Pancreas (tissue), 10 donors: ENCODE measurements around the gene PIGS. TPM values are rescaled to one million over a fixed set of nuclear protein-coding genes. Genes with fewer than 3 reads are reported as not detected.

Source experiments
- ATAC-seq, 4 donors: fragments of 200-7000 bp; cut with Tn5 transposase; one replicate each; pipeline versions ENCODE4 v1.8.0 to v1.9.1; 2020; ENCODE audit warnings: mild to moderate bottlenecking in 4 of 4, moderate library complexity in 4 of 4
- DNase-seq, 6 donors: peaks; one replicate each; pipeline ENCODE4 v3.0.0-alpha.2; 2020
- FAIRE-seq: peaks from 2 replicates; lab custom pipeline; 2012; peaks lifted over from hg19 to GRCh38; lab: Jason Lieb, UNC
- H3K27ac ChIP-seq, 4 donors: fragments of 200-600 bp; sonication (generic); 1 replicate in 3 of 4; 2 replicates in 1 of 4; pipeline versions ENCODE4 v1.5.0 to v1.8.0; 2020
- H3K27me3 ChIP-seq, 4 donors: fragments of 200-600 bp; one replicate each; pipeline ENCODE4 v1.8.0; 2021
- H3K36me3 ChIP-seq, 3 donors: fragments of 200-600 bp; sonication (generic) in 1 of 3; one replicate each; pipeline versions ENCODE4 v1.5.0 to v1.8.0; 2020 to 2021
- H3K4me1 ChIP-seq, 3 donors: fragments of 200-600 bp; one replicate each; pipeline ENCODE4 v1.8.0; 2021
- H3K4me3 ChIP-seq, 4 donors: fragments of 200-600 bp; sonication (generic) in 2 of 4; one replicate each; pipeline versions ENCODE4 v1.5.0 to v1.8.0; 2020 to 2021
- H3K9me3 ChIP-seq, 4 donors: fragments of 200-600 bp; one replicate each; pipeline ENCODE4 v1.8.0; 2021
- WGBS, 2 donors: extraction: QIAGEN DNeasy Blood & Tissue Kit; methylation state at CpG; one replicate each; pipeline ENCODE4 v1.1.7; 2013; 5-methylcytosine and 5-hydroxymethylcytosine counted together
- intact Hi-C, 3 donors: fragments of 100-400 bp; cut with DNase I; formaldehyde crosslinking; loops; one replicate each; pipeline versions ENCODE4 v1.11.1 to v1.14.2; 2022
- polyA plus RNA-seq, 2 donors: library from polyadenylated mRNA; stranded (reverse); fragments of 200-250 nt; gene quantifications; one replicate each; pipeline ENCODE4 v1.2.3, GENCODE V29; 2013
- total RNA-seq, 6 donors: library from RNA; stranded (reverse); fragmentation: NEBNext Ultra II Directional in 4 of 6; extraction: Animal tissue kit (Norgen Biotek cat#: 25700) in 4 of 6; gene quantifications; one replicate each; pipeline versions ENCODE4 v1.2.1 to v1.2.4, GENCODE V29; 2021 to 2023
- TF ChIP-seq, protein P1 (sequence below), 4 donors: fragments of 200-600 bp; sonication (generic) in 3 of 4; IDR thresholded peaks; one replicate each; pipeline versions ENCODE4 v1.5.0 to v1.8.0; 2021; ENCODE audit warnings: antibody characterized with exemption in 4 of 4
- donor health status: healthy with polysubstance abuse.
- donor health status: DM: no; HTN: no; CAD: no; lungs with moderate emphysema.
- donor health status: DM: no; HTN: no; CAD: no.
- donor health status: control.
- donor health status: control.
- donor health status: Bipolar disorder and iron deficiency.
- donor health status: DM: yes; HTN: yes; CAD: no.
- donor health status: DM: no; HTN: no; CAD: no.
- donor health status: DM: no; HTN: no; CAD: no.
- donor health status: DM: yes; HTN: yes; CAD: no.

The PIGS gene
- total and polyA plus RNA-seq, 8 donors: 9.2 to 26.5 (median 15.9) TPM

DNA sequence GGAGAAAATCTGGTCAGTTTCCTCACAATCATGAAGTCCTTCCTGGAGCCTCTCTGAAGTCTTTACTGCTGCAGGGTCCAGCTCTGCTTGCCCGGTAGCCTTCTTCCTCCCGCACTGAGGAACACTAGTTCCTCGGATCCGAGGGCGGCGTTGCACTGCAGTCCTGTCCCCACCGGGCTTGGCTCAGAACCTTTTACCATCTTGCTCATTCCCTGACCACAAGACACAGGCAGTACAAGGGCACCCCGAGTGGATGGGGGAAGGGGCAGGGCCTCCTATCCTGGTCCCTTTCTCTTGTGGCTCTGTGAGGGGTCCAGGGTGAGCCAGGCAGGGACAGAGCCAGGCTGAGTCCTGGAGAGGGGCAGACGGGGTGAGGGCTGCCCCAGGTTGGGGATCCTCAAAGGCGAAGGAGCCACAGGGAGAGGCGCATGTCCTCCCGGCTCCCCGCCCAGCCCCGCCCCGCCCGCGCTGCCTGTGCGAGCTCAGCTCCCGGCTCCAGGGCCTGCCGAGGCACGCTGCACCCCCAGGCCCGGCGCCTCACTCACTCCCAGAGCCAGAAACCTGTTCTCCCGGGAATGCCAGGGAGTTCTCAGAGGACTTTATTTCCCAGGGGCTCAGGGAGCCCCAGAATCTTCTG, 63.6 kb downstream of the PIGS start:
- DNase-seq (no peak), FAIRE-seq (no peak), ATAC-seq (no peak)
- Histone ChIP-seq H3K27me3 (no peaks in the 10 kb centered on the region), H3K9me3 (no peaks in the 10 kb centered on the region), H3K36me3 (no peaks in the 10 kb centered on the region), H3K4me1 (no peaks in the 10 kb centered on the region), H3K4me3 (no peak overlapping the region), H3K27ac (no peak overlapping the region)
- intact Hi-C loops: no loop called here
- TF ChIP-seq, protein P1, sequence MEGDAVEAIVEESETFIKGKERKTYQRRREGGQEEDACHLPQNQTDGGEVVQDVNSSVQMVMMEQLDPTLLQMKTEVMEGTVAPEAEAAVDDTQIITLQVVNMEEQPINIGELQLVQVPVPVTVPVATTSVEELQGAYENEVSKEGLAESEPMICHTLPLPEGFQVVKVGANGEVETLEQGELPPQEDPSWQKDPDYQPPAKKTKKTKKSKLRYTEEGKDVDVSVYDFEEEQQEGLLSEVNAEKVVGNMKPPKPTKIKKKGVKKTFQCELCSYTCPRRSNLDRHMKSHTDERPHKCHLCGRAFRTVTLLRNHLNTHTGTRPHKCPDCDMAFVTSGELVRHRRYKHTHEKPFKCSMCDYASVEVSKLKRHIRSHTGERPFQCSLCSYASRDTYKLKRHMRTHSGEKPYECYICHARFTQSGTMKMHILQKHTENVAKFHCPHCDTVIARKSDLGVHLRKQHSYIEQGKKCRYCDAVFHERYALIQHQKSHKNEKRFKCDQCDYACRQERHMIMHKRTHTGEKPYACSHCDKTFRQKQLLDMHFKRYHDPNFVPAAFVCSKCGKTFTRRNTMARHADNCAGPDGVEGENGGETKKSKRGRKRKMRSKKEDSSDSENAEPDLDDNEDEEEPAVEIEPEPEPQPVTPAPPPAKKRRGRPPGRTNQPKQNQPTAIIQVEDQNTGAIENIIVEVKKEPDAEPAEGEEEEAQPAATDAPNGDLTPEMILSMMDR (IDR thresholded peaks at IDR 0.05): no peak
- WGBS, 2 donors: 58 to 71% methylated on average over 24 of the region's 24 CpGs

DNA sequence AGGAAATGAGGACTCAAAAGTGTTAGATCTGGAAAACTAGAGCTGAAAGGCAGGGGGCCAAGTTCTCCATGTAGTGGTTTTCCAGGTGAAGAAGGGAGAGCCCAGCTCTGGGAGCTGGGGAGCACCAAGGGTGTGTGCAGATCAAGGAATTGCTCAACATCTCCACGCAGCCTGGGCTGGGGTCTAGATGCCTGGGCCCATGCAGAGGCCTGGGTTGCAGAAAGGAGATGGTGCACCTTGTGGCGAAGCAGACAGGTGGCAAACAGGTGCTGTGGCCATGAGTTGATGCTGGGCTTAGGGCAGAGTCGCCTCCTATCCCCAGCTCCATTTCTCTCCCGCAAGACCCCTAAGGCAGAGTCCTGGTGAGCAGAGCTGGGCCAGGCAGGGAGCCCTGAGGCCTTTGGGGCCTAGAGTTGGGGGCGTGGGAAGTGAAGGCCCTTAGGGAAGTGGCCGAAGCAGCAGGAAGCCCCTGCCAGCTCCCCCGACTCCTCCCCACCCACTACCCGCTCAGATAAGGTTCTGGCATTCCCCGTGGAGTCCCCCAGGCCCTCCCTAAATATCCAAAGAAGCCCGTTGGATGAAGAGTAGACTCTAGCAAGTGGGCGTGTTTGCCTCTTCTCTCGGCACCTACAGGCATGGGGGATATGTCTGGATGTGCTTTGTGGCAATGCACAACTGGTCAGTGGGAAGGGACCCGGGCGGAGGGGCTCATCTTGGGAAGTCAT, 64.4 kb downstream of the PIGS start:
- Histone ChIP-seq H3K4me1 (no peaks in the 10 kb centered on the region), H3K27ac (no peak overlapping the region), H3K4me3 (no peak overlapping the region), H3K27me3 (no peaks in the 10 kb centered on the region), H3K9me3 (no peaks in the 10 kb centered on the region), H3K36me3 (no peaks in the 10 kb centered on the region)
- intact Hi-C loops: no loop called here
- TF ChIP-seq, protein P1 (IDR thresholded peaks at IDR 0.05): no peak
- no peak for FAIRE-seq
- no peak for DNase-seq
- no peak for ATAC-seq
- WGBS, 2 donors: 81 to 82% methylated on average over 14 of the region's 14 CpGs

DNA sequence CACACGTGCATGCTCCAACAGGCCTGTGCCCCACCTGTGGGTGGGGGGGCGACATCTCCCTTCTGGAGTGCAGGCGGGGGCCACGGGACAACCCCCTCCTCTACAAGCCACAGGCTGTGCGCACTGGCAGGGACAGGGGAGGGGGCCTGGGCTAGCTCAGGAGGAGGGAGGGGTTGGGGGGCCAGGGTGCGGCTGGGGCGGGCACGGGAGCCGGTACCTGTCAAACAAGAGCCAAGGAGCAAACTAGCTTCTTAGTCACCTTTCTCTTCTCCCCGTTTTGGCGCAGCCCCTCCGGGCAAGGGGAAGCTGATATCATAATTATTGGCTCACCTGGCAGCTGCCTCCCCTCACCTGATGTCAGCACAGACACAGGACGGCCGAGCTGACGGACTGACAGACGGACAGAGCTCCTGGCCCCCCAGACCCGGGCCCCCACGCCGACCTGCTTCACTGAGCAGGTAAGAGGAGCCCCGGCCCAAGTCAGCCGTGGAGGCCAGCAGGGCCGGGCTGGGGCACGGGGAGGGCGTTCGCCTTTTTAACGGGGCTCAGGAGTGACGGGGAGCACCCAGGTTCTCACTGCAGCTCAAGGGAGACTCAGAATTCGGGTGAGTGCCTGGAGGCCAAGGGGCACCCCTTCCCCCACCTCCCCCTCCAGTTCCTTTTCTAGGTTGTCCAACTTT, 65.2 kb downstream of the PIGS start, which contains the start of gene FOXN1:
FOXN1 (plus strand) TSS at position 363 of the 680 bp plus-strand sequence. CDS start 17,622 bp downstream, outside the sequence.
- TF ChIP-seq, protein P1 (IDR thresholded peaks at IDR 0.05): no peak
- no peak within 1 kb of the TSS for H3K27ac ChIP-seq
- ATAC-seq: no peak
- no peaks in the 10 kb centered on the region for H3K4me1 ChIP-seq
- no peak within 1 kb of the TSS for H3K4me3 ChIP-seq
- H3K36me3 ChIP-seq: no peaks in the 10 kb centered on the region
- DNase-seq: no peak
- no peaks in the 10 kb centered on the region for H3K9me3 ChIP-seq
- no peaks in the 10 kb centered on the region for H3K27me3 ChIP-seq
- 79 to 86% methylated on average over 28 of the region's 28 CpGs for WGBS, 2 donors
- intact Hi-C loops: no loop called here
- no peak for FAIRE-seq

DNA sequence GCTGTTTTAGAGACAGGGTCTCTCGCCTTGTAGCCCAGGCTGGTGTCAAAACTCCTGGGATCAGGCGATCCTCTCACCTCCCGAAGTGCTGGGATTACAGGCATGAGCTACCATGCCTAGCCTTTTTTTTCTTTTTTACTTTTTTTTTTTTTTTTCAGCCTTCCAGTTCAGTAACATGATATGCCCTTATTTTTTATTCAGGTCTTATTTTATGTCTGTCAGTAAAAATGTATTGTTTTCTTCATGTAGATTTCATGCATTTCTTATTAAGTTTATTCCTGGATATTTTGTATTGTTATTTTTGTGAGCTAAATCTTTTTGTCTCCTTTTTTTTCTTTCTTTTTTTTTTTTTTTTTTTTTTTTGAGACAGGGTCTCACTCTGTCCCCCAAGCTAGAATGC, 67.9 kb downstream of the PIGS start:
- no peaks in the 10 kb centered on the region for H3K27me3 ChIP-seq
- no peaks in the 10 kb centered on the region for H3K36me3 ChIP-seq
- no peak overlapping the region for H3K27ac ChIP-seq
- FAIRE-seq: no peak
- no peak for DNase-seq
- no peak for ATAC-seq
- intact Hi-C loops: no loop called here
- TF ChIP-seq, protein P1 (IDR thresholded peaks at IDR 0.05): no peak
- 84 to 88% methylated on average over 3 of the region's 3 CpGs for WGBS, 2 donors
- no peak overlapping the region for H3K4me3 ChIP-seq
- no peaks in the 10 kb centered on the region for H3K9me3 ChIP-seq
- H3K4me1 ChIP-seq: peaks cover 2 to 7% (median 3%) of the 10 kb centered on the region in 3 donors

Other genes with a start within 250 kb of the PIGS start
- gene IFT20, start 236.1 kb downstream of the PIGS start, total RNA-seq: 10 to 100 TPM; 42.3 to 52.4 (median 48.0) TPM
- 10 to 100 TPM; 65.8 to 79.0 TPM for gene IFT20, start 236.1 kb downstream of the PIGS start, polyA plus RNA-seq
- 10 to 100 TPM; 20.8 to 56.8 (median 31.8) TPM for gene TNFAIP1, start 235.8 kb downstream of the PIGS start, total RNA-seq
- gene TNFAIP1, start 235.8 kb downstream of the PIGS start, polyA plus RNA-seq: 10 to 100 TPM; 11.5 to 16.8 TPM
- 10 to 100 TPM; 40.7 to 51.2 (median 42.5) TPM for gene POLDIP2, start 214.0 kb downstream of the PIGS start, total RNA-seq
- 10 to 100 TPM; 28.3 to 41.0 TPM for gene POLDIP2, start 214.0 kb downstream of the PIGS start, polyA plus RNA-seq
- gene SEBOX, start 206.3 kb downstream of the PIGS start, total RNA-seq: not detected
- not detected for gene SEBOX, start 206.3 kb downstream of the PIGS start, polyA plus RNA-seq
- 10 to 100 TPM in 2 of 6 donors, 1 to 10 TPM in 4; 5.2 to 21.5 (median 9.5) TPM for gene VTN, start 201.2 kb downstream of the PIGS start, total RNA-seq
- gene VTN, start 201.2 kb downstream of the PIGS start, polyA plus RNA-seq: 10 to 100 TPM; 14.6 to 21.6 TPM
- 10 to 100 TPM; 14.2 to 22.1 (median 17.4) TPM for gene SARM1, start 199.8 kb downstream of the PIGS start, total RNA-seq
- gene SARM1, start 199.8 kb downstream of the PIGS start, polyA plus RNA-seq: 10 to 100 TPM; 15.7 to 19.0 TPM
- 10 to 100 TPM in 1 of 6 donors, 1 to 10 TPM in 5; 6.0 to 13.8 (median 7.4) TPM for gene SLC46A1, start 165.3 kb downstream of the PIGS start, total RNA-seq
- 1 to 10 TPM; 5.8 to 7.8 TPM for gene SLC46A1, start 165.3 kb downstream of the PIGS start, polyA plus RNA-seq
- gene SLC13A2, start 97.9 kb downstream of the PIGS start, total RNA-seq: under 1 TPM in 3 of 6 donors, not detected in 3; 0.04 to 0.42 (median 0.06) TPM
- under 1 TPM in 1 of 2 donors, not detected in 1; 0.09 TPM for gene SLC13A2, start 97.9 kb downstream of the PIGS start, polyA plus RNA-seq
- gene FOXN1, start 65.2 kb downstream of the PIGS start, total RNA-seq: under 1 TPM in 2 of 6 donors, not detected in 4; 0.09 to 0.19 TPM
- gene FOXN1, start 65.2 kb downstream of the PIGS start, polyA plus RNA-seq: under 1 TPM in 1 of 2 donors, not detected in 1; 0.02 TPM
- 10 to 100 TPM in 4 of 6 donors, 1 to 10 TPM in 2; 9.3 to 17.9 (median 11.2) TPM for gene UNC119, start 18.9 kb downstream of the PIGS start, total RNA-seq
- 10 to 100 TPM; 18.1 to 31.1 TPM for gene UNC119, start 18.9 kb downstream of the PIGS start, polyA plus RNA-seq
- gene ALDOC, start 5.4 kb upstream of the PIGS start, total RNA-seq: 1 to 10 TPM in 5 of 6 donors, under 1 TPM in 1; 0.69 to 5.5 (median 1.8) TPM
- 1 to 10 TPM; 2.4 to 8.4 TPM for gene ALDOC, start 5.4 kb upstream of the PIGS start, polyA plus RNA-seq
- 1 to 10 TPM in 5 of 6 donors, under 1 TPM in 1; 0.93 to 2.7 (median 1.7) TPM for gene SPAG5, start 27.5 kb upstream of the PIGS start, total RNA-seq
- 1 to 10 TPM; 3.9 to 7.4 TPM for gene SPAG5, start 27.5 kb upstream of the PIGS start, polyA plus RNA-seq
- 1 to 10 TPM; 2.2 to 6.1 (median 3.0) TPM for gene RSKR, start 42.7 kb upstream of the PIGS start, total RNA-seq
- gene RSKR, start 42.7 kb upstream of the PIGS start, polyA plus RNA-seq: 1 to 10 TPM; 3.9 to 6.9 TPM
- 10 to 100 TPM; 45.5 to 78.9 (median 55.2) TPM for gene BLTP2, start 73.6 kb upstream of the PIGS start, total RNA-seq
- gene BLTP2, start 73.6 kb upstream of the PIGS start, polyA plus RNA-seq: 10 to 100 TPM; 22.4 to 25.4 TPM
- 10 to 100 TPM; 13.8 to 32.0 (median 18.7) TPM for gene SDF2, start 90.4 kb upstream of the PIGS start, total RNA-seq
- 10 to 100 TPM; 16.6 to 38.6 TPM for gene SDF2, start 90.4 kb upstream of the PIGS start, polyA plus RNA-seq
- gene SUPT6H, start 90.7 kb upstream of the PIGS start, total RNA-seq: 10 to 100 TPM; 21.8 to 31.3 (median 26.4) TPM
- gene SUPT6H, start 90.7 kb upstream of the PIGS start, polyA plus RNA-seq: 10 to 100 TPM; 41.5 to 49.0 TPM
- 1 to 10 TPM in 1 of 6 donors, under 1 TPM in 5; 0.19 to 1.5 (median 0.33) TPM for gene PROCA1, start 140.4 kb upstream of the PIGS start, total RNA-seq
- gene PROCA1, start 140.4 kb upstream of the PIGS start, polyA plus RNA-seq: 1 to 10 TPM; 2.0 to 3.1 TPM
- gene RAB34, start 146.3 kb upstream of the PIGS start, total RNA-seq: 10 to 100 TPM in 1 of 6 donors, 1 to 10 TPM in 4, under 1 TPM in 1; 0.94 to 10.6 (median 5.3) TPM
- 10 to 100 TPM; 11.7 to 17.7 TPM for gene RAB34, start 146.3 kb upstream of the PIGS start, polyA plus RNA-seq
- gene RPL23A, start 148.5 kb upstream of the PIGS start, total RNA-seq: 100 to 1,000 TPM; 551 to 988 (median 835) TPM
- 100 to 1,000 TPM; 305 to 640 TPM for gene RPL23A, start 148.5 kb upstream of the PIGS start, polyA plus RNA-seq
- 1 to 10 TPM; 3.7 to 6.4 (median 4.2) TPM for gene TLCD1, start 154.7 kb upstream of the PIGS start, total RNA-seq
- gene TLCD1, start 154.7 kb upstream of the PIGS start, polyA plus RNA-seq: 10 to 100 TPM; 10.2 to 10.5 TPM
- 1 to 10 TPM; 2.5 to 5.8 (median 3.8) TPM for gene NEK8, start 157.3 kb upstream of the PIGS start, total RNA-seq
- 1 to 10 TPM; 8.4 to 9.7 TPM for gene NEK8, start 157.3 kb upstream of the PIGS start, polyA plus RNA-seq
- gene TRAF4, start 172.5 kb upstream of the PIGS start, total RNA-seq: 10 to 100 TPM; 22.6 to 48.2 (median 32.3) TPM
- gene TRAF4, start 172.5 kb upstream of the PIGS start, polyA plus RNA-seq: 10 to 100 TPM; 41.0 to 43.8 TPM